EH (cell line): ENCODE measurements around the gene LY6G6C.

Experiments used
- DNase-seq: peaks from one replicate; pipeline ENCODE4 v3.0.0-alpha.2; 2015; ENCODE audit warnings: low read depth

Gene LY6G6C

GRCh38 chr6:31706599-31706998 is 14.9 kb downstream of the LY6G6C start, which contains the start of gene LY6G6F:
Gene LY6G6F, plus strand, starts transcription at chr6:31706866. Its CDS starts 41 bp downstream, at chr6:31706907.
- no peak for DNase-seq

GRCh38 chr6:31705931-31706330 is 15.6 kb downstream of the LY6G6C start:
- DNase-seq: peak; percentile 47

GRCh38 chr6:31702819-31703716 is 18.5 kb downstream of the LY6G6C start, which contains the start of gene ABHD16A:
Gene ABHD16A, minus strand, starts transcription at chr6:31703324. Its CDS starts 43 bp downstream, at chr6:31703281.
- DNase-seq: peak; percentile 98

GRCh38 chr6:31702405-31702818 is 19.1 kb downstream of the LY6G6C start:
- no peak for DNase-seq

GRCh38 chr6:31701666-31702404 is 19.7 kb downstream of the LY6G6C start:
- peak; percentile 44 for DNase-seq

- DNase-seq: no peak
These were observed 20.7 kb downstream of the LY6G6C start for GRCh38 chr6:31700740-31701401.

GRCh38 chr6:31697555-31697954 is 24.0 kb downstream of the LY6G6C start:
- no peak for DNase-seq

- no peak for DNase-seq
These were observed 28.0 kb downstream of the LY6G6C start for GRCh38 chr6:31693535-31693934.

GRCh38 chr6:31692886-31693285 is 28.7 kb downstream of the LY6G6C start:
- DNase-seq: no peak

- DNase-seq: no peak
These were observed 29.2 kb downstream of the LY6G6C start for GRCh38 chr6:31692353-31692752.

- no peak for DNase-seq
These were observed 29.9 kb downstream of the LY6G6C start for GRCh38 chr6:31691564-31692108.

- DNase-seq: no peak
These were observed 30.5 kb downstream of the LY6G6C start for GRCh38 chr6:31691078-31691463.

GRCh38 chr6:31690231-31691077 is 31.1 kb downstream of the LY6G6C start:
- no peak for DNase-seq

GRCh38 chr6:31689249-31690110 is 32.1 kb downstream of the LY6G6C start:
- DNase-seq: no peak

GRCh38 chr6:31687860-31688693 is 33.5 kb downstream of the LY6G6C start:
- no peak for DNase-seq

GRCh38 chr6:31687321-31687720 is 34.2 kb downstream of the LY6G6C start:
- DNase-seq: no peak

GRCh38 chr6:31686483-31686882 is 35.1 kb downstream of the LY6G6C start:
- DNase-seq: no peak

- no peak for DNase-seq
These were observed 38.0 kb downstream of the LY6G6C start for GRCh38 chr6:31683591-31683990.

- DNase-seq: peak; percentile 60
These were observed 40.3 kb downstream of the LY6G6C start for GRCh38 chr6:31681135-31681671.
